ENCODE data around the gene CSMD2. TPM values are rescaled to one million over a fixed set of nuclear protein-coding genes. Genes with fewer than 3 reads are reported as not detected.
"Not testable (repeated sequence)": the region's sequence is repeated elsewhere in the genome, so short reads cannot be mapped to it uniquely, and the experiment has no call there.

Gene CSMD2
- polyA plus RNA-seq, 4 donors: under 0.01 to 0.54 (median 0.09) TPM

DNA sequence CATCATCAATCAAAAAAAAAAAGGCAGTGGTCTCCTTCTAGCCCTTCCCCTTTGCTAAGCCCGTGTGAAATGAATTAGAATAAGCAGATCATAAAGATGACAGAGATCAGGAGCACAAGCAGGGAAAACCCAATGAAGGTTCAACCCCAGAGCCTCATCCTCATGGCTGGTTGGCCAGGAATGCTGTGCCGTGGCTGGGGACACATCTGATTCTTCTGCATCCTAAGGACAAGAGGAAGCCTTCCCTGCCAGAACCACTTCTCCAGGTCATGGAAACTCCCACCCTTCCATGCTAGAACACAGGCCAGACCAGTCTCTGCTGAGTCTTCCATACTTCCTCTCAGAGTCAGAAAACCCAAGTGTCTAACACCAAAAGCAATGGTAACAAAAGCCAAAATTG is 81.1 kb downstream of the CSMD2 start:
- Histone ChIP-seq H3K27ac (ENCODE audit: low read depth in 1 of 3, low read length in 2 of 3) (no peak overlapping the region), H3K36me3 (ENCODE audit: control insufficient read depth in 3 of 3, insufficient read depth in 2 of 3, low read depth in 1 of 3, low read length in 3 of 3) (no peaks in the 10 kb centered on the region), H3K4me1 (ENCODE audit: control insufficient read depth in 3 of 3, insufficient read depth in 2 of 3, low read depth in 1 of 3, low read length in 2 of 3) (no peaks in the 10 kb centered on the region), H3K27me3 (ENCODE audit: control insufficient read depth in 3 of 3, insufficient read depth in 3 of 3, low read length in 3 of 3) (no peaks in the 10 kb centered on the region), H3K9me3 (ENCODE audit: control insufficient read depth in 2 of 2, insufficient read depth in 1 of 2, low read depth in 1 of 2, low read length in 1 of 2) (peaks cover 0 to 3% of the 10 kb centered on the region in 2 donors), H3K4me3 (ENCODE audit: low read depth in 1 of 3, low read length in 3 of 3) (no peak overlapping the region)
- FAIRE-seq: no peak
- DNase-seq: no peak
- WGBS, 3 donors: 52 to 73% (median 73%) methylated on average over 2 of the region's 2 CpGs

DNA sequence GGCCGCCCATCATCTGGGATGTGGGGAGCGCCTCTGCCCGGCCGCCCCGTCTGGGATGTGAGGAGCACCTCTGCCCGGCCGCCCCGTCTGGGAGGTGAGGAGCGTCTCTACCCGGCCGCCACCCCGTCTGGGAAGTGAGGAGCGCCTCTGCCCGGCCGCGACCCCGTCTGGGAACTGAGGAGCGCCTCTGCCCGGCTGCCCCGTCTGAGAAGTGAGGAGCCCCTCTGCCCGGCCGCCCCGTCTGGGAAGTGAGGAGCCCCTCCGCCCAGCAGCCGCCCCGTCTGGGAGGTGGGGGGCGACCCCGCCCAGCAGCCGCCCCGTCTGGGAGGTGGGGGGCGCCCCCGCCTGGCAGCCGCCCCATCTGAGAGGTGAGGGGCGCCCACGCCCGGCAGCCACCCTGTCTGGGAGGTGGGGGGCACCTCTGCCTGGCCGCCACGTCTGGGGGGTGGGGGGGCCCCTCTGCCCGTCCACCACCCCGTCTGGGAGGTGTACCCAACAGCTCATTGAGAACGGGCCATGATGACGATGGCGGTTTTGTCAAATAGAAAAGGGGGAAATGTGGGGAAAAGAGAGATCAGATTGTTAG is 82.9 kb downstream of the CSMD2 start:
- not testable (repeated sequence) for H3K4me3 ChIP-seq (ENCODE audit: low read depth in 1 of 3, low read length in 3 of 3); H3K4me1 ChIP-seq (ENCODE audit: control insufficient read depth in 3 of 3, insufficient read depth in 2 of 3, low read depth in 1 of 3, low read length in 2 of 3); DNase-seq; H3K9me3 ChIP-seq (ENCODE audit: control insufficient read depth in 2 of 2, insufficient read depth in 1 of 2, low read depth in 1 of 2, low read length in 1 of 2); FAIRE-seq; H3K27me3 ChIP-seq (ENCODE audit: control insufficient read depth in 3 of 3, insufficient read depth in 3 of 3, low read length in 3 of 3); H3K36me3 ChIP-seq (ENCODE audit: control insufficient read depth in 3 of 3, insufficient read depth in 2 of 3, low read depth in 1 of 3, low read length in 3 of 3); H3K27ac ChIP-seq (ENCODE audit: low read depth in 1 of 3, low read length in 2 of 3)
- WGBS, 3 donors: 91 to 94% (median 92%) methylated on average over 30 to 43 of the region's 43 CpGs

DNA sequence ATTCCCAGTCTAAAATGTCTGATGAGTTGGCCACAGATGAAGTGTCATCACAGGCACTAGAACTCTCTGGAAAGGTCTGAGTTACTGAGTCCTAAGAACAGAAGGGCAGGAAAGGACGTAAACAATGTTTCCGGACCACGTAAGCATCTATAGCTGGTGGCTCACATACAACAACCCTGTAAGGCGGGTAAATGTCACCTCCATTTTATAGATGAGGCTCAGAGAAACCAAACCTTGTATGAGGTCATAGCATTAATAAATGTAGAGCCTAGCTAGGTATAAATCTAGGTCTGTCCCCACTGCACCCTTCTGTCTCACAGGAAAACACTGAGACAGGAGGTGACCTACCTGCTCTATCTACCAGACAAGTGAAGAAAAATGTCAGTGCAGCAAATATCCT is 86.6 kb downstream of the CSMD2 start:
- no peaks in the 10 kb centered on the region for H3K4me1 ChIP-seq (ENCODE audit: control insufficient read depth in 3 of 3, insufficient read depth in 2 of 3, low read depth in 1 of 3, low read length in 2 of 3)
- WGBS, 3 donors: 89 to 92% (median 91%) methylated on average over 4 of the region's 4 CpGs

DNA sequence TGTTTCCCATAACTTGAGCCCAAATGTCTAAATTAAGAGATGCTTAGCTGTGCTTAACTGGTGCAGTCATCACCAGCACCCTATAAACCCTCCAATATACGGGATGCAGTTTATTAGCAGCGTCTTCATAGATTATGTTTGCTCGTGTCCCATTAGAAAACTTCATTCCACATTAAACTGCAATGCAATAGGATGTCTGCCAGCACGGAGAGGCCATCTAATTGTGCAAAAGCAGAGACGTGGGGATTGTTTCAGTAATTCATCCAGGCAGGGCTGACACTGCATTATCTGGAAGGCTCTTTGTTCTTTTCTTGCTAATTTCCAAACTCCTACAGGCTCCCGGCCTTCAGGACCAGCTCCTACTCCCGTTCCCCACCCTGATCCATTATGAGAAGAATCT is 89.5 kb downstream of the CSMD2 start:
- Histone ChIP-seq H3K36me3 (ENCODE audit: control insufficient read depth in 3 of 3, insufficient read depth in 2 of 3, low read depth in 1 of 3, low read length in 3 of 3) (no peaks in the 10 kb centered on the region), H3K4me1 (ENCODE audit: control insufficient read depth in 3 of 3, insufficient read depth in 2 of 3, low read depth in 1 of 3, low read length in 2 of 3) (no peaks in the 10 kb centered on the region), H3K9me3 (ENCODE audit: control insufficient read depth in 2 of 2, insufficient read depth in 1 of 2, low read depth in 1 of 2, low read length in 1 of 2) (no peaks in the 10 kb centered on the region), H3K4me3 (ENCODE audit: low read depth in 1 of 3, low read length in 3 of 3) (no peak overlapping the region), H3K27ac (ENCODE audit: low read depth in 1 of 3, low read length in 2 of 3) (no peak overlapping the region), H3K27me3 (ENCODE audit: control insufficient read depth in 3 of 3, insufficient read depth in 3 of 3, low read length in 3 of 3) (no peaks in the 10 kb centered on the region)
- no peak for DNase-seq
- no peak for FAIRE-seq
- WGBS, 3 donors: 72 to 79% (median 74%) methylated on average over 7 of the region's 7 CpGs

More for the DNA sequence above, 86.6 kb downstream of the CSMD2 start:
- Histone ChIP-seq H3K27ac (ENCODE audit: low read depth in 1 of 3, low read length in 2 of 3) (no peak overlapping the region), H3K27me3 (ENCODE audit: control insufficient read depth in 3 of 3, insufficient read depth in 3 of 3, low read length in 3 of 3) (no peaks in the 10 kb centered on the region), H3K4me3 (ENCODE audit: low read depth in 1 of 3, low read length in 3 of 3) (no peak overlapping the region), H3K36me3 (ENCODE audit: control insufficient read depth in 3 of 3, insufficient read depth in 2 of 3, low read depth in 1 of 3, low read length in 3 of 3) (no peaks in the 10 kb centered on the region), H3K9me3 (ENCODE audit: control insufficient read depth in 2 of 2, insufficient read depth in 1 of 2, low read depth in 1 of 2, low read length in 1 of 2) (no peaks in the 10 kb centered on the region)
- DNase-seq: no peak
- no peak for FAIRE-seq

DNA sequence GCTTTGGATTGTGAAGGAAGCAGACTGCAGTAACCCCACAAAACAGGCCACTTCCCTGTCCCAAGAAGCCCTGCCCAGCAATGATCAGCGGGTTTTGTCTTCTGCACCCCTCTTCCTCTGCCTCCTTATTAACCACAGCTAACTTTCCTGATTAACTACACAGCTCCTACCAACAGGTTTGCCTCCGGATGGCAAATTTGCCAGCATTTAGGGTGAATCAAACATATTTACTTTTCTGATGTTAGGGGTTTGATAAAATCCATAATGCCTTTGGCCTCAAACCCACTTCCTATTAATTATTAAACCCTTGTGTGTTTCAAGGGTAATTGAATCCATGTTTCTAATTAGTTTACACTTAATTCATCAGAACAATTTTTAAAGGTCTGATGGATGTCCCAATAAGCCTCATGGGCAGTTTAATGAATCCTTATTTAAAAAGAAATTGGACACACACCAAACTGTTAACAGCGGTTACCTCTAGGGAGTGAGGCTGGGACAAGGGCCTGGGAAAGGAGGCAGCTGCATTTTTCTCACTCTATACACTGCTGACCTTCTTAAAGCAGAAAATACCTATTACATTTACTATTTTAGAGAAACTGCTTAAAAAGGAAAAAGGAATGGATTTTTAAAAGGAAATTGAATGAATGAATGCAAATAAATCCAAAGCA is 91.9 kb downstream of the CSMD2 start:
- no peaks in the 10 kb centered on the region for H3K4me1 ChIP-seq (ENCODE audit: control insufficient read depth in 3 of 3, insufficient read depth in 2 of 3, low read depth in 1 of 3, low read length in 2 of 3)
- H3K36me3 ChIP-seq (ENCODE audit: control insufficient read depth in 3 of 3, insufficient read depth in 2 of 3, low read depth in 1 of 3, low read length in 3 of 3): no peaks in the 10 kb centered on the region
- H3K27ac ChIP-seq (ENCODE audit: low read depth in 1 of 3, low read length in 2 of 3): no peak overlapping the region
- FAIRE-seq (no peak), DNase-seq (no peak)
- H3K27me3 ChIP-seq (ENCODE audit: control insufficient read depth in 3 of 3, insufficient read depth in 3 of 3, low read length in 3 of 3): no peaks in the 10 kb centered on the region
- WGBS, 3 donors: 24 to 65% (median 30%) methylated on average over 3 of the region's 3 CpGs
- H3K9me3 ChIP-seq (ENCODE audit: control insufficient read depth in 2 of 2, insufficient read depth in 1 of 2, low read depth in 1 of 2, low read length in 1 of 2): no peaks in the 10 kb centered on the region
- no peak overlapping the region for H3K4me3 ChIP-seq (ENCODE audit: low read depth in 1 of 3, low read length in 3 of 3)

DNA sequence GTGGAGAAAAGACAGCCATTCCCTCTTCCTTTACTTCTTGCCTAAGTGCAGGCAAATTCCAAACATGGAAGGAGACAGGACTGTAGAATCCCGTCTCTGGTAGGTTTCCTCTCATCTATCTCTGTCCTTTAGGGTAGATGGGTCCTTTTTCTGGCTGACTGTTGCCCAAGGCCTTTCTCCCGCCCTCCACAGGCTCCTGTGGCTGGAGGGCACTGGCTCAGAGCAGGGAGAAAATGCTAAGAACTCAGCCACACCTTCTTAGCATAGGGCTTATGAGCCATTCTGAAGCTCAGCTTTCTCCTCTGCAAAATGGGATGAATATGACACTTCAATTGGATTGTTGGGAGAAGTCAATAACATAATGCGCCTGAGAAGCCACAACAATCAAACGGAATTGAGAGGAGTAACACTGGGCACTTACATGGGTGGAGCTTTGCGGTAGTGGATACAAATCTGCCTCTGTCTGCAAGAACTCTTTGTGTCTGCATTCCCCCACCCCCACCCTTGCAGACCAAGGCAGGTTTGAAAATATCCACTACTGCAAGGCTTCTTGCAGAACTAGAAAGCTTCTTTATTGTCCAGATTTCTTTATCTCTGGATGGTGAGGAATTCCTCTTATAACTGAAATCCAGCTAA is 94.7 kb downstream of the CSMD2 start:
- Histone ChIP-seq H3K9me3 (ENCODE audit: control insufficient read depth in 2 of 2, insufficient read depth in 1 of 2, low read depth in 1 of 2, low read length in 1 of 2) (no peaks in the 10 kb centered on the region), H3K4me1 (ENCODE audit: control insufficient read depth in 3 of 3, insufficient read depth in 2 of 3, low read depth in 1 of 3, low read length in 2 of 3) (no peaks in the 10 kb centered on the region), H3K27ac (ENCODE audit: low read depth in 1 of 3, low read length in 2 of 3) (no peak overlapping the region), H3K27me3 (ENCODE audit: control insufficient read depth in 3 of 3, insufficient read depth in 3 of 3, low read length in 3 of 3) (peaks cover 0 to 2% (median 0%) of the 10 kb centered on the region in 3 donors), H3K4me3 (ENCODE audit: low read depth in 1 of 3, low read length in 3 of 3) (no peak overlapping the region), H3K36me3 (ENCODE audit: control insufficient read depth in 3 of 3, insufficient read depth in 2 of 3, low read depth in 1 of 3, low read length in 3 of 3) (no peaks in the 10 kb centered on the region)
- FAIRE-seq (no peak), DNase-seq (no peak)
- 62 to 69% (median 67%) methylated on average over 5 of the region's 5 CpGs for WGBS, 3 donors

DNA sequence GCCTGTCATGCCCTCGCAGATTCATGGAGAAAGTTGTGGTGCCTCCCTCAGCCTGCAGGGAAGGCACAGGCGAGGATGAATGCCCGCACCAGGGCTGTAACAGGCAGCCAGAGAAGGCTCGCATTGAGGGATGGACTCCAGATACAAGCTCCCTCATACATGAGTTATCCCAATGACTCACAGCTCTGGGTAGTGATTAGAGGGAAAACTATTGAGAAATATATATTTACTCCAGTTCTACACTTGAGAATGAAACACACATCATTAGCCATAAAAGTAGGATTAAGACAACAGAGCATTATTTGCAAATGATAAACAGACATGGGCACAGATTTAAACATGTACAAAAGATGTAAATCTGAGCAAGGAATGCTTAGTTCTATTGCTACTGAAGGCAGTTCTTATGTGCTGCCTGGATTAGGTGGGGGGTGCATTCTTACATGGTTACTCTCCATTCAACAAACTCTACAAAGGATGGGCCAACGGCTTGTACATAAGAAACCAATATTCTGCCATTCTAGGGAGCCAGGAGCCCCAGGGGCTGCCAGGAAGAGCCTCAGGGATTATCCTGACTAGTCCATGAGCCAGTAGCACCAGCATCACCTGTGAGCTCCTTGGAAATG is 97.9 kb downstream of the CSMD2 start:
- H3K4me1 ChIP-seq (ENCODE audit: control insufficient read depth in 3 of 3, insufficient read depth in 2 of 3, low read depth in 1 of 3, low read length in 2 of 3): no peaks in the 10 kb centered on the region
- no peaks in the 10 kb centered on the region for H3K36me3 ChIP-seq (ENCODE audit: control insufficient read depth in 3 of 3, insufficient read depth in 2 of 3, low read depth in 1 of 3, low read length in 3 of 3)
- DNase-seq: no peak
- 67 to 74% (median 72%) methylated on average over 5 of the region's 5 CpGs for WGBS, 3 donors
- no peaks in the 10 kb centered on the region for H3K9me3 ChIP-seq (ENCODE audit: control insufficient read depth in 2 of 2, insufficient read depth in 1 of 2, low read depth in 1 of 2, low read length in 1 of 2)
- H3K27me3 ChIP-seq (ENCODE audit: control insufficient read depth in 3 of 3, insufficient read depth in 3 of 3, low read length in 3 of 3): peaks cover 0 to 2% (median 0%) of the 10 kb centered on the region in 3 donors
- H3K27ac ChIP-seq (ENCODE audit: low read depth in 1 of 3, low read length in 2 of 3): no peak overlapping the region
- H3K4me3 ChIP-seq (ENCODE audit: low read depth in 1 of 3, low read length in 3 of 3): no peak overlapping the region
- no peak for FAIRE-seq

DNA sequence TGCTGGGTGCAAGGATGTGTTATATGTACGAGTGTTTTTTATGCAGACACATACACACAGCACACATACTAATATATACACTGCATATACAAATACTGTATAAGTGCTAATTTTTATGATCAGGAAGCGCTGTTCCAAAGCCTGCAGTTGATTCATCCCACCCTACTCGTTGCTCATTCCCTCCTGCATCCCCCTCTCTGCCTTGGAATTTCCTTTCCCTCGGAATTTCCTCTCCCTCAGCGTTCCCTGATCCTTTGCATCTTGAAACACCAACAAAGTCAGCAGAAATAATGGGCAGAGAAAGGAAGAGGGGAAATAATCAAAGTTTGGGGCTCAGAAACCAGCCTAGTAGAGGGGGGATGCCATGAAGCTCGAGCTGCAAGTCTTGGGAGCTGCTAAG is 98.9 kb downstream of the CSMD2 start:
- H3K36me3 ChIP-seq (ENCODE audit: control insufficient read depth in 3 of 3, insufficient read depth in 2 of 3, low read depth in 1 of 3, low read length in 3 of 3): no peaks in the 10 kb centered on the region
- no peaks in the 10 kb centered on the region for H3K4me1 ChIP-seq (ENCODE audit: control insufficient read depth in 3 of 3, insufficient read depth in 2 of 3, low read depth in 1 of 3, low read length in 2 of 3)
- DNase-seq: no peak
- H3K27me3 ChIP-seq (ENCODE audit: control insufficient read depth in 3 of 3, insufficient read depth in 3 of 3, low read length in 3 of 3): peaks cover 0 to 2% (median 0%) of the 10 kb centered on the region in 3 donors
- FAIRE-seq: no peak
- H3K27ac ChIP-seq (ENCODE audit: low read depth in 1 of 3, low read length in 2 of 3): no peak overlapping the region
- no peak overlapping the region for H3K4me3 ChIP-seq (ENCODE audit: low read depth in 1 of 3, low read length in 3 of 3)
- H3K9me3 ChIP-seq (ENCODE audit: control insufficient read depth in 2 of 2, insufficient read depth in 1 of 2, low read depth in 1 of 2, low read length in 1 of 2): no peaks in the 10 kb centered on the region
- 45 to 58% (median 49%) methylated on average over 6 of the region's 6 CpGs for WGBS, 3 donors
